ENCODE results near the gene RIN2. TPM values are rescaled to one million over a fixed set of nuclear protein-coding genes. Genes with fewer than 3 reads are reported as not detected.

RIN2 gene
- total RNA-seq, 1 donor, result 55.7 TPM

- no peak overlapping the region for H2AFZ ChIP-seq (ENCODE audit: low read length)
- no peak for TF ChIP-seq CTCF (IDR thresholded peaks at IDR 0.05; ENCODE audit: extremely low read depth, low read depth, low read length)
- H3K36me3 ChIP-seq (ENCODE audit: insufficient read depth, low read length), result no peaks in the 10 kb centered on the region
- no peak overlapping the region for H3K27ac ChIP-seq (ENCODE audit: low read depth, low read length)
- no peak for DNase-seq (ENCODE audit: insufficient read length, low spot score, missing footprints)
- H3K79me2 ChIP-seq (ENCODE audit: insufficient read depth, low read length), result no peaks in the 10 kb centered on the region
- H3K4me2 ChIP-seq (ENCODE audit: insufficient read depth, low read length), result no peak overlapping the region
- H3K9me3 ChIP-seq (ENCODE audit: low read depth, low read length), result no peaks in the 10 kb centered on the region
- H3K4me1 ChIP-seq (ENCODE audit: insufficient read depth, low read length), result peaks cover 10% of the 10 kb centered on the region
- H4K20me1 ChIP-seq (ENCODE audit: insufficient read depth, low read length), result no peaks in the 10 kb centered on the region
- no peak overlapping the region for H3K4me3 ChIP-seq (ENCODE audit: insufficient read depth, low read length)
- peaks cover 3% of the 10 kb centered on the region for H3K27me3 ChIP-seq (ENCODE audit: insufficient read depth, low read length)
These were observed 34.1 kb upstream of the RIN2 start for GRCh38 chr20:19723813-19724430.

- no peak overlapping the region for H2AFZ ChIP-seq (ENCODE audit: low read length)
- no peaks in the 10 kb centered on the region for H3K36me3 ChIP-seq (ENCODE audit: insufficient read depth, low read length)
- H3K27ac ChIP-seq (ENCODE audit: low read depth, low read length), result no peak overlapping the region
- TF ChIP-seq CTCF (IDR thresholded peaks at IDR 0.05; ENCODE audit: extremely low read depth, low read depth, low read length), result no peak
- H3K9me3 ChIP-seq (ENCODE audit: low read depth, low read length), result no peaks in the 10 kb centered on the region
- no peak for DNase-seq (ENCODE audit: insufficient read length, low spot score, missing footprints)
- H3K27me3 ChIP-seq (ENCODE audit: insufficient read depth, low read length), result peaks cover 3% of the 10 kb centered on the region
- H3K4me3 ChIP-seq (ENCODE audit: insufficient read depth, low read length), result no peak overlapping the region
- no peaks in the 10 kb centered on the region for H3K79me2 ChIP-seq (ENCODE audit: insufficient read depth, low read length)
- H3K4me1 ChIP-seq (ENCODE audit: insufficient read depth, low read length), result peaks cover 10% of the 10 kb centered on the region
- H4K20me1 ChIP-seq (ENCODE audit: insufficient read depth, low read length), result no peaks in the 10 kb centered on the region
- H3K4me2 ChIP-seq (ENCODE audit: insufficient read depth, low read length), result no peak overlapping the region
These were observed 32.7 kb upstream of the RIN2 start for GRCh38 chr20:19725373-19725772.

- no peak for TF ChIP-seq CTCF (IDR thresholded peaks at IDR 0.05; ENCODE audit: extremely low read depth, low read depth, low read length)
- Histone ChIP-seq H3K27ac (ENCODE audit: low read depth, low read length) (no peak overlapping the region), H3K27me3 (ENCODE audit: insufficient read depth, low read length) (peaks cover 3% of the 10 kb centered on the region), H4K20me1 (ENCODE audit: insufficient read depth, low read length) (no peaks in the 10 kb centered on the region), H3K4me1 (ENCODE audit: insufficient read depth, low read length) (peaks cover 10% of the 10 kb centered on the region), H3K4me3 (ENCODE audit: insufficient read depth, low read length) (no peak overlapping the region), H3K36me3 (ENCODE audit: insufficient read depth, low read length) (no peaks in the 10 kb centered on the region), H2AFZ (ENCODE audit: low read length) (no peak overlapping the region), H3K79me2 (ENCODE audit: insufficient read depth, low read length) (no peaks in the 10 kb centered on the region), H3K4me2 (ENCODE audit: insufficient read depth, low read length) (no peak overlapping the region), H3K9me3 (ENCODE audit: low read depth, low read length) (no peaks in the 10 kb centered on the region)
- peak; percentile 94 for DNase-seq (ENCODE audit: insufficient read length, low spot score, missing footprints)
These were observed 32.1 kb upstream of the RIN2 start for GRCh38 chr20:19725814-19726525.

GRCh38 chr20:19727251-19727847 lies 30.7 kb upstream of the RIN2 start:
- peaks cover 10% of the 10 kb centered on the region for H3K4me1 ChIP-seq (ENCODE audit: insufficient read depth, low read length)
- H4K20me1 ChIP-seq (ENCODE audit: insufficient read depth, low read length), result no peaks in the 10 kb centered on the region
- DNase-seq (ENCODE audit: insufficient read length, low spot score, missing footprints), result no peak
- H3K79me2 ChIP-seq (ENCODE audit: insufficient read depth, low read length), result no peaks in the 10 kb centered on the region
- no peak overlapping the region for H3K4me2 ChIP-seq (ENCODE audit: insufficient read depth, low read length)
- H3K36me3 ChIP-seq (ENCODE audit: insufficient read depth, low read length), result no peaks in the 10 kb centered on the region
- no peak overlapping the region for H2AFZ ChIP-seq (ENCODE audit: low read length)
- no peaks in the 10 kb centered on the region for H3K9me3 ChIP-seq (ENCODE audit: low read depth, low read length)
- no peak for TF ChIP-seq CTCF (IDR thresholded peaks at IDR 0.05; ENCODE audit: extremely low read depth, low read depth, low read length)
- no peak overlapping the region for H3K27ac ChIP-seq (ENCODE audit: low read depth, low read length)
- no peak overlapping the region for H3K4me3 ChIP-seq (ENCODE audit: insufficient read depth, low read length)
- no peaks in the 10 kb centered on the region for H3K27me3 ChIP-seq (ENCODE audit: insufficient read depth, low read length)
